ENCODE data around the gene UXS1. TPM values are rescaled to one million over a fixed set of nuclear protein-coding genes. Genes with fewer than 3 reads are reported as not detected.

Gene UXS1
- total RNA-seq, 1 donor, result 22.8 TPM

GRCh38 chr2:106174056-106174455 is 20.0 kb downstream of the UXS1 start:
- TF ChIP-seq, protein P1, sequence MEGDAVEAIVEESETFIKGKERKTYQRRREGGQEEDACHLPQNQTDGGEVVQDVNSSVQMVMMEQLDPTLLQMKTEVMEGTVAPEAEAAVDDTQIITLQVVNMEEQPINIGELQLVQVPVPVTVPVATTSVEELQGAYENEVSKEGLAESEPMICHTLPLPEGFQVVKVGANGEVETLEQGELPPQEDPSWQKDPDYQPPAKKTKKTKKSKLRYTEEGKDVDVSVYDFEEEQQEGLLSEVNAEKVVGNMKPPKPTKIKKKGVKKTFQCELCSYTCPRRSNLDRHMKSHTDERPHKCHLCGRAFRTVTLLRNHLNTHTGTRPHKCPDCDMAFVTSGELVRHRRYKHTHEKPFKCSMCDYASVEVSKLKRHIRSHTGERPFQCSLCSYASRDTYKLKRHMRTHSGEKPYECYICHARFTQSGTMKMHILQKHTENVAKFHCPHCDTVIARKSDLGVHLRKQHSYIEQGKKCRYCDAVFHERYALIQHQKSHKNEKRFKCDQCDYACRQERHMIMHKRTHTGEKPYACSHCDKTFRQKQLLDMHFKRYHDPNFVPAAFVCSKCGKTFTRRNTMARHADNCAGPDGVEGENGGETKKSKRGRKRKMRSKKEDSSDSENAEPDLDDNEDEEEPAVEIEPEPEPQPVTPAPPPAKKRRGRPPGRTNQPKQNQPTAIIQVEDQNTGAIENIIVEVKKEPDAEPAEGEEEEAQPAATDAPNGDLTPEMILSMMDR (IDR thresholded peaks at IDR 0.05; ENCODE audit: extremely low read depth, low read depth, low read length), result no peak
- peaks cover 15% of the 10 kb centered on the region for H4K20me1 ChIP-seq (ENCODE audit: insufficient read depth, low read length)

GRCh38 chr2:106172649-106173048 is 21.5 kb downstream of the UXS1 start:
- H4K20me1 ChIP-seq (ENCODE audit: insufficient read depth, low read length), result peaks cover 15% of the 10 kb centered on the region
- H3K27ac ChIP-seq (ENCODE audit: low read depth, low read length), result no peak overlapping the region
- no peaks in the 10 kb centered on the region for H3K4me1 ChIP-seq (ENCODE audit: insufficient read depth, low read length)
- TF ChIP-seq, protein P1 (IDR thresholded peaks at IDR 0.05; ENCODE audit: extremely low read depth, low read depth, low read length), result no peak
- no peaks in the 10 kb centered on the region for H3K36me3 ChIP-seq (ENCODE audit: insufficient read depth, low read length)
- H3K27me3 ChIP-seq (ENCODE audit: insufficient read depth, low read length), result no peaks in the 10 kb centered on the region
- no peak overlapping the region for H2AFZ ChIP-seq (ENCODE audit: low read length)
- H3K9me3 ChIP-seq (ENCODE audit: low read depth, low read length), result no peaks in the 10 kb centered on the region
- DNase-seq (ENCODE audit: insufficient read length, low spot score, missing footprints), result no peak
- H3K4me2 ChIP-seq (ENCODE audit: insufficient read depth, low read length), result no peak overlapping the region
- H3K4me3 ChIP-seq (ENCODE audit: insufficient read depth, low read length), result no peak overlapping the region
- peaks cover 21% of the 10 kb centered on the region for H3K79me2 ChIP-seq (ENCODE audit: insufficient read depth, low read length)

More at GRCh38 chr2:106174056-106174455, 20.0 kb downstream of the UXS1 start:
- H3K36me3 ChIP-seq (ENCODE audit: insufficient read depth, low read length), result no peaks in the 10 kb centered on the region
- H3K4me3 ChIP-seq (ENCODE audit: insufficient read depth, low read length), result no peak overlapping the region
- H2AFZ ChIP-seq (ENCODE audit: low read length), result no peak overlapping the region
- H3K4me2 ChIP-seq (ENCODE audit: insufficient read depth, low read length), result no peak overlapping the region
- peaks cover 23% of the 10 kb centered on the region for H3K79me2 ChIP-seq (ENCODE audit: insufficient read depth, low read length)
- H3K27me3 ChIP-seq (ENCODE audit: insufficient read depth, low read length), result no peaks in the 10 kb centered on the region
- no peak for DNase-seq (ENCODE audit: insufficient read length, low spot score, missing footprints)
- H3K4me1 ChIP-seq (ENCODE audit: insufficient read depth, low read length), result no peaks in the 10 kb centered on the region
- H3K9me3 ChIP-seq (ENCODE audit: low read depth, low read length), result no peaks in the 10 kb centered on the region
- H3K27ac ChIP-seq (ENCODE audit: low read depth, low read length), result no peak overlapping the region

- TF ChIP-seq, protein P1 (IDR thresholded peaks at IDR 0.05; ENCODE audit: extremely low read depth, low read depth, low read length), result no peak
- Histone ChIP-seq H3K36me3 (ENCODE audit: insufficient read depth, low read length) (no peaks in the 10 kb centered on the region), H3K4me3 (ENCODE audit: insufficient read depth, low read length) (no peak overlapping the region), H3K4me2 (ENCODE audit: insufficient read depth, low read length) (no peak overlapping the region), H3K27me3 (ENCODE audit: insufficient read depth, low read length) (no peaks in the 10 kb centered on the region), H4K20me1 (ENCODE audit: insufficient read depth, low read length) (peaks cover 6% of the 10 kb centered on the region), H3K9me3 (ENCODE audit: low read depth, low read length) (no peaks in the 10 kb centered on the region), H3K79me2 (ENCODE audit: insufficient read depth, low read length) (peaks cover 23% of the 10 kb centered on the region), H3K27ac (ENCODE audit: low read depth, low read length) (no peak overlapping the region), H3K4me1 (ENCODE audit: insufficient read depth, low read length) (peaks cover 2% of the 10 kb centered on the region), H2AFZ (ENCODE audit: low read length) (no peak overlapping the region)
- DNase-seq (ENCODE audit: insufficient read length, low spot score, missing footprints), result no peak
Observed at GRCh38 chr2:106168657-106169056, 25.4 kb downstream of the UXS1 start.

DNA sequence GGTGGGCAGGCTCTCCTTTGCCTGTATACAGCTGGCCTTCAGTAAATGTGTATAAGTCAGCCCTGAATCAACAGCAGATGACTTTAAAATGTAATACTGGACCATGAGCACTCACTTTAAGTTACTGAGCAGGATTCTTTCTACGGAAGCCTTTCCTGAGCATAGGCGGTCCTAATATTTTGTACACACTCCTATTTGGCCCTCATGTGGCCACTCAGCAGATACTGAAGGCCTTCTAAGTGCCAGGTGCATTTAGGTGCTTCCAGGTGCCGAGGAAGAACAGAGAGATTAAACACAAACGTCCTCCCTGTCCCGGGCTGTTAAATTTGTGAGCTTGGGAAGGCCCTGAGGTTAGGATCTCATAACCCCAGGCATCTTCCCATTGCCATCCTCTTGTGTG is 27.0 kb downstream of the UXS1 start:
- H3K4me1 ChIP-seq (ENCODE audit: insufficient read depth, low read length), result peaks cover 3% of the 10 kb centered on the region
- no peaks in the 10 kb centered on the region for H3K27me3 ChIP-seq (ENCODE audit: insufficient read depth, low read length)
- H3K9me3 ChIP-seq (ENCODE audit: low read depth, low read length), result no peaks in the 10 kb centered on the region
- no peak overlapping the region for H2AFZ ChIP-seq (ENCODE audit: low read length)
- peaks cover 18% of the 10 kb centered on the region for H3K79me2 ChIP-seq (ENCODE audit: insufficient read depth, low read length)
- H4K20me1 ChIP-seq (ENCODE audit: insufficient read depth, low read length), result peaks cover 3% of the 10 kb centered on the region
- no peak overlapping the region for H3K4me2 ChIP-seq (ENCODE audit: insufficient read depth, low read length)
- H3K36me3 ChIP-seq (ENCODE audit: insufficient read depth, low read length), result no peaks in the 10 kb centered on the region
- no peak overlapping the region for H3K27ac ChIP-seq (ENCODE audit: low read depth, low read length)
- DNase-seq (ENCODE audit: insufficient read length, low spot score, missing footprints), result no peak
- no peak overlapping the region for H3K4me3 ChIP-seq (ENCODE audit: insufficient read depth, low read length)
- TF ChIP-seq, protein P1 (IDR thresholded peaks at IDR 0.05; ENCODE audit: extremely low read depth, low read depth, low read length), result no peak
